ENCODE data around the gene TBXT.

The TBXT gene

GRCh38 chr6:166119116-166119911 lies 48.3 kb downstream of the TBXT start:
- DNase-seq (ENCODE audit: low read depth in 3 of 3, low spot score in 1 of 3): no peak

- no peak for DNase-seq (ENCODE audit: low read depth in 3 of 3, low spot score in 1 of 3)
These were observed 52.0 kb downstream of the TBXT start for GRCh38 chr6:166115609-166116008.

GRCh38 chr6:166112580-166112979 lies 55.1 kb downstream of the TBXT start:
- DNase-seq (ENCODE audit: low read depth in 3 of 3, low spot score in 1 of 3): no peak

- DNase-seq (ENCODE audit: low read depth in 3 of 3, low spot score in 1 of 3): no peak
These were observed 58.0 kb downstream of the TBXT start for GRCh38 chr6:166109608-166110007.
